H9 (cell line): ENCODE results near the gene RASSF3. TPM values are rescaled to one million over a fixed set of nuclear protein-coding genes. Genes with fewer than 3 reads are reported as not detected.

Experiments
- DNase-seq: peaks from one replicate; pipeline ENCODE4 v3.0.0-alpha.2; 2017
- H2AFZ ChIP-seq: one replicate; pipeline ENCODE4 v1.6.1; 2013; ENCODE audit warnings: mild to moderate bottlenecking, low read length, control low read depth, moderate library complexity
- H2AK5ac ChIP-seq: 2 replicates; pipeline ENCODE4 v1.6.1; 2013; ENCODE audit warnings: low read length, control low read depth, mixed read lengths; ENCODE audit not compliant: insufficient read length
- H2BK120ac ChIP-seq: one replicate; pipeline ENCODE4 v1.6.1; 2013; ENCODE audit warnings: low read depth, mild to moderate bottlenecking, low read length, control low read depth, inconsistent platforms; ENCODE audit not compliant: poor library complexity, severe bottlenecking
- H2BK12ac ChIP-seq: 2 replicates; pipeline ENCODE4 v1.6.1; 2013; ENCODE audit warnings: low read length, control low read depth, mixed read lengths, low read depth; ENCODE audit not compliant: insufficient read length
- H2BK15ac ChIP-seq: 2 replicates; pipeline ENCODE4 v1.6.1; 2013; ENCODE audit warnings: low read depth, low read length, control low read depth
- H2BK20ac ChIP-seq: one replicate; pipeline ENCODE4 v1.6.1; 2013; ENCODE audit warnings: low read depth, mild to moderate bottlenecking, low read length, control low read depth, inconsistent platforms; ENCODE audit not compliant: poor library complexity, severe bottlenecking
- H2BK5ac ChIP-seq: 2 replicates; pipeline ENCODE4 v1.6.1; 2013; ENCODE audit warnings: low read length, control low read depth, mixed read lengths; ENCODE audit not compliant: insufficient read length
- H3K14ac ChIP-seq: 2 replicates; pipeline ENCODE4 v1.6.1; 2013; ENCODE audit warnings: low read length, control low read depth; ENCODE audit not compliant: insufficient read depth
- H3K18ac ChIP-seq: 2 replicates; pipeline ENCODE4 v1.6.1; 2013; ENCODE audit warnings: low read depth, mild to moderate bottlenecking, mixed read lengths, low read length, control low read depth; ENCODE audit not compliant: insufficient read length
- H3K23ac ChIP-seq: 2 replicates; pipeline ENCODE4 v1.6.1; 2013; ENCODE audit warnings: low read length, control low read depth, mixed read lengths, low read depth; ENCODE audit not compliant: insufficient read length
- H3K23me2 ChIP-seq: 2 replicates; pipeline ENCODE4 v1.6.1; 2013; ENCODE audit warnings: low read depth, mild to moderate bottlenecking, mixed read lengths, low read length, control low read depth; ENCODE audit not compliant: insufficient read length, poor library complexity, severe bottlenecking
- H3K27ac ChIP-seq: 2 replicates; pipeline ENCODE4 v1.5.1; 2013; ENCODE audit warnings: low read length, control low read depth, mixed read lengths, low read depth; ENCODE audit not compliant: insufficient read length
- H3K27me3 ChIP-seq: 2 replicates; pipeline ENCODE4 v1.6.1; 2013; ENCODE audit warnings: low read length, control low read depth, inconsistent platforms; ENCODE audit not compliant: insufficient read depth
- H3K4ac ChIP-seq: 2 replicates; pipeline ENCODE4 v1.6.1; 2013; ENCODE audit warnings: low read depth, mild to moderate bottlenecking, control low read depth, inconsistent platforms, low read length, moderate library complexity
- H3K4me1 ChIP-seq: 2 replicates; pipeline ENCODE4 v1.6.1; 2013; ENCODE audit warnings: low read length, control low read depth, inconsistent platforms; ENCODE audit not compliant: insufficient read depth
- H3K4me2 ChIP-seq: 2 replicates; pipeline ENCODE4 v1.6.1; 2013; ENCODE audit warnings: low read length, control low read depth, mixed read lengths; ENCODE audit not compliant: insufficient read length, insufficient read depth
- H3K56ac ChIP-seq: 2 replicates; pipeline ENCODE4 v1.6.1; 2013; ENCODE audit warnings: low read depth, mild to moderate bottlenecking, mixed read lengths, low read length, control low read depth; ENCODE audit not compliant: insufficient read length
- H3K79me1 ChIP-seq: 2 replicates; pipeline ENCODE4 v1.6.1; 2013; ENCODE audit warnings: low read depth, mild to moderate bottlenecking, moderate library complexity, low read length, control low read depth, inconsistent platforms; ENCODE audit not compliant: insufficient read depth, poor library complexity, severe bottlenecking
- H3K79me2 ChIP-seq: 2 replicates; pipeline ENCODE4 v1.6.1; 2013; ENCODE audit warnings: low read length, control low read depth, inconsistent platforms; ENCODE audit not compliant: insufficient read depth
- H3K9ac ChIP-seq: 2 replicates; pipeline ENCODE4 v1.6.1; 2013; ENCODE audit warnings: low read length, control low read depth, mixed read lengths; ENCODE audit not compliant: insufficient read length; ENCODE audit errors: extremely low read depth
- H3K9me3 ChIP-seq: one replicate; pipeline ENCODE4 v1.6.1; 2013; ENCODE audit warnings: low read depth, low read length, inconsistent platforms; ENCODE audit not compliant: control insufficient read depth
- H3T11ph ChIP-seq: one replicate; pipeline ENCODE4 v1.6.1; 2013; ENCODE audit warnings: mild to moderate bottlenecking, low read length, control low read depth, inconsistent platforms
- H4K20me1 ChIP-seq: one replicate; pipeline ENCODE4 v1.6.1; 2013; ENCODE audit not compliant: control insufficient read depth, insufficient read length, insufficient read depth
- H4K5ac ChIP-seq: 2 replicates; pipeline ENCODE4 v1.6.1; 2013; ENCODE audit warnings: low read depth, mild to moderate bottlenecking, mixed read lengths, low read length, control low read depth; ENCODE audit not compliant: insufficient read length
- H4K8ac ChIP-seq: replicated peaks from 2 replicates; pipeline ENCODE4 v1.6.1; 2013; ENCODE audit warnings: low read length, control low read depth, mixed read lengths, low read depth; ENCODE audit not compliant: insufficient read length
- H4K91ac ChIP-seq: 2 replicates; pipeline ENCODE4 v1.6.1; 2013; ENCODE audit warnings: low read depth, mild to moderate bottlenecking, moderate library complexity, mixed read lengths, low read length, control low read depth; ENCODE audit not compliant: insufficient read length
- H3K27ac Mint-ChIP-seq, 3 experiments: 2 replicates in 2 of 3; 3 replicates in 1 of 3; pipeline ENCODE4 v1.8.0; 2020 to 2021; ENCODE audit warnings: mixed read lengths in 3 of 3, mild to moderate bottlenecking in 1 of 3, moderate library complexity in 1 of 3
- H3K27me3 Mint-ChIP-seq: 2 replicates; pipeline ENCODE4 v1.8.0; 2021; ENCODE audit warnings: low read depth, mild to moderate bottlenecking, moderate library complexity, mixed read lengths
- H3K36me3 Mint-ChIP-seq, 3 experiments: 2 replicates in 2 of 3; 3 replicates in 1 of 3; pipeline ENCODE4 v1.8.0; 2020 to 2021; ENCODE audit warnings: low read depth in 3 of 3, mixed read lengths in 3 of 3; ENCODE audit not compliant: insufficient read depth in 1 of 3
- H3K4me1 Mint-ChIP-seq, 2 experiments: 2 replicates each; pipeline ENCODE4 v1.8.0; 2020; ENCODE audit warnings: mixed read lengths in 2 of 2
- H3K4me3 Mint-ChIP-seq, 2 experiments: 2 replicates in 1 of 2; 3 replicates in 1 of 2; pipeline ENCODE4 v1.8.0; 2020 to 2021; ENCODE audit warnings: mild to moderate bottlenecking in 2 of 2, mixed read lengths in 2 of 2, moderate library complexity in 1 of 2
- H3K9me3 Mint-ChIP-seq, 2 experiments: 2 replicates in 1 of 2; 3 replicates in 1 of 2; pipeline ENCODE4 v1.8.0; 2020; ENCODE audit warnings: mild to moderate bottlenecking in 2 of 2, mixed read lengths in 2 of 2, moderate library complexity in 1 of 2
- WGBS: extraction: QIAGEN DNeasy Blood & Tissue Kit; methylation state at CpG from one replicate; pipeline ENCODE4 v1.1.7; 2013; ENCODE audit warnings: missing lambda C conversion rate, low lambda C conversion rate, mixed read lengths; ENCODE audit not compliant: insufficient read length; ENCODE audit errors: extremely low coverage; 5-methylcytosine and 5-hydroxymethylcytosine counted together
- total RNA-seq: library from RNA; stranded (reverse); gene quantifications from 2 replicates; pipeline ENCODE4 v1.2.1, GENCODE V29; 2021
- TF ChIP-seq, protein P1 (sequence below): fragments of 200-600 bp; sonication (generic); conservative IDR thresholded peaks from 3 replicates; pipeline ENCODE4 v1.8.0; 2021; ENCODE audit warnings: antibody characterized with exemption, mild to moderate bottlenecking

RASSF3 gene
- total RNA-seq, 1 experiment from 2014 or later, result 45.1 TPM

DNA sequence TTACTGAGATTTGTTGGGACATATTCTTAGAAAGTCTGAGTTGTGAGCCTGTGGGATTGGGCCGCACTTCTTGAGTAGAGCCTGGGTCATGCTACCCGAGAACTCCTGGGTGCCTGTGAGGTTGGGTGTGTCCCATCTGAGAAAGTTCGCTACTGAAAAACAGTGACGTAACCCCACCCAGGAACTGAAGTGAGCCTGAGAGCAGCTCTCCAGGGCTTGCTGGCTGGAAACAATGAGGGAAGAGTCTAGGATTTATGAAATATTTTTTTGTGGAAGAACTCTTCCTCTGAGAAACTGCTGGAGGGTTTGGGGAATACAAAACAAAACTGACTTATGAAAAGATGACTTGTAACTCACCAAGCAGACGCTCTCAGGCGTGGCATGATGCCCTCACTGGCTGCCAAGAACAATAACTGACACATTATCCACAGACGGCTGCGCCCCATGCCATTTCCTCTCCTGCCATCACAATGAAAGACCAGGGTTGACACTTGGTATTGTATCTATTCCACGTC, 69.2 kb downstream of the RASSF3 start:
- no peak overlapping the region for H4K5ac ChIP-seq
- H3K9me3 ChIP-seq, result no peaks in the 10 kb centered on the region
- Mint-ChIP-seq H3K36me3 (peaks cover under 1 to 4% (median 2%) of the 10 kb centered on the region in 3 experiments; a peak in 6 of 7 replicates), H3K9me3 (no peaks in the 10 kb centered on the region), H3K4me1 (peaks cover 41 to 56% of the 10 kb centered on the region in 2 experiments), H3K27ac (peak overlapping the region in 1 of 3 experiments; percentile 92; a peak in 3 of 7 replicates), H3K27me3 (no peaks in the 10 kb centered on the region), H3K4me3 (no peak overlapping the region)
- H3K23me2 ChIP-seq, result no peaks in the 10 kb centered on the region
- no peak overlapping the region for H3K14ac ChIP-seq
- TF ChIP-seq, protein P1, sequence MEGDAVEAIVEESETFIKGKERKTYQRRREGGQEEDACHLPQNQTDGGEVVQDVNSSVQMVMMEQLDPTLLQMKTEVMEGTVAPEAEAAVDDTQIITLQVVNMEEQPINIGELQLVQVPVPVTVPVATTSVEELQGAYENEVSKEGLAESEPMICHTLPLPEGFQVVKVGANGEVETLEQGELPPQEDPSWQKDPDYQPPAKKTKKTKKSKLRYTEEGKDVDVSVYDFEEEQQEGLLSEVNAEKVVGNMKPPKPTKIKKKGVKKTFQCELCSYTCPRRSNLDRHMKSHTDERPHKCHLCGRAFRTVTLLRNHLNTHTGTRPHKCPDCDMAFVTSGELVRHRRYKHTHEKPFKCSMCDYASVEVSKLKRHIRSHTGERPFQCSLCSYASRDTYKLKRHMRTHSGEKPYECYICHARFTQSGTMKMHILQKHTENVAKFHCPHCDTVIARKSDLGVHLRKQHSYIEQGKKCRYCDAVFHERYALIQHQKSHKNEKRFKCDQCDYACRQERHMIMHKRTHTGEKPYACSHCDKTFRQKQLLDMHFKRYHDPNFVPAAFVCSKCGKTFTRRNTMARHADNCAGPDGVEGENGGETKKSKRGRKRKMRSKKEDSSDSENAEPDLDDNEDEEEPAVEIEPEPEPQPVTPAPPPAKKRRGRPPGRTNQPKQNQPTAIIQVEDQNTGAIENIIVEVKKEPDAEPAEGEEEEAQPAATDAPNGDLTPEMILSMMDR, result no peak
- no peak overlapping the region for H4K8ac ChIP-seq
- no peak overlapping the region for H3K27ac ChIP-seq
- no peak overlapping the region for H2BK12ac ChIP-seq
- peaks cover 10% of the 10 kb centered on the region; the same call in 1 of the 2 replicates for H3K4me1 ChIP-seq
- no peak overlapping the region for H3K18ac ChIP-seq
- H3K4ac ChIP-seq, result no peak overlapping the region
- H3K27me3 ChIP-seq, result no peaks in the 10 kb centered on the region
- H2BK20ac ChIP-seq, result no peak overlapping the region
- no peak overlapping the region for H3K23ac ChIP-seq
- peaks cover 6% of the 10 kb centered on the region; the same call in 1 of the 2 replicates for H3K79me2 ChIP-seq
- H4K91ac ChIP-seq, result no peak overlapping the region
- H3K4me2 ChIP-seq, result no peak overlapping the region
- no peak overlapping the region for H2AFZ ChIP-seq
- no peak for DNase-seq
- no peak overlapping the region for H2BK15ac ChIP-seq
- no peak overlapping the region for H3K9ac ChIP-seq
- no peaks in the 10 kb centered on the region for H3K79me1 ChIP-seq
- no peaks in the 10 kb centered on the region for H4K20me1 ChIP-seq
- H3K56ac ChIP-seq, result no peak overlapping the region
- no CpG with 5 or more reads among the region's 9 CpGs for WGBS
- H2BK5ac ChIP-seq, result no peak overlapping the region
- no peak overlapping the region for H2AK5ac ChIP-seq
- no peak overlapping the region for H2BK120ac ChIP-seq
- no peak overlapping the region for H3T11ph ChIP-seq
